BJ (cell line): Measurements from ENCODE around the gene RNF43. TPM values are rescaled to one million over a fixed set of nuclear protein-coding genes. Genes with fewer than 3 reads are reported as not detected.
"Not testable (repeated sequence)": the region's sequence is repeated elsewhere in the genome, so short reads cannot be mapped to it uniquely, and the experiment has no call there.

Experiments
- CTCF ChIA-PET: fragments of 350-600 bp; formaldehyde crosslinking; extraction: SDS; loops from one replicate; lab custom pipeline; 2021; ENCODE audit warnings: antibody characterized with exemption, inconsistent platforms; lab: Yijun Ruan, JAX
- POLR2A ChIA-PET: fragments of 300-600 bp; sonication (Branson Sonifier 250); formaldehyde crosslinking; extraction: SDS; loops from one replicate; lab custom pipeline; 2021; ENCODE audit warnings: antibody characterized with exemption; lab: Charles Lee
- DNase-seq: peaks from one replicate; pipeline ENCODE4 v3.0.0-alpha.2; 2011; ENCODE audit warnings: low read depth
- H3K27me3 ChIP-seq: 2 replicates; pipeline ENCODE4 v1.6.0; 2011; ENCODE audit warnings: low read length; ENCODE audit not compliant: control insufficient read depth, insufficient read depth
- H3K36me3 ChIP-seq: 2 replicates; pipeline ENCODE4 v1.5.1; 2011; ENCODE audit warnings: low read length; ENCODE audit not compliant: control insufficient read depth, insufficient read depth
- H3K4me3 ChIP-seq: 2 replicates; pipeline ENCODE4 v1.5.1; 2011; ENCODE audit warnings: low read depth, mild to moderate bottlenecking, control low read depth, low read length
- CTCF ChIP-seq: IDR thresholded peaks from 2 replicates; pipeline ENCODE4 v1.5.1; 2011; ENCODE audit warnings: low read depth, mild to moderate bottlenecking, control low read depth, inconsistent platforms, low read length, moderate library complexity; ENCODE audit not compliant: insufficient read depth
- polyA plus RNA-seq: library from polyadenylated mRNA; depleted of rRNA; stranded (reverse); fragments of >200 nt; gene quantifications from 2 replicates; pipeline ENCODE4 v1.2.3, GENCODE V29; 2011

RNF43 gene
- polyA plus RNA-seq, 1 experiment = not detected

DNA sequence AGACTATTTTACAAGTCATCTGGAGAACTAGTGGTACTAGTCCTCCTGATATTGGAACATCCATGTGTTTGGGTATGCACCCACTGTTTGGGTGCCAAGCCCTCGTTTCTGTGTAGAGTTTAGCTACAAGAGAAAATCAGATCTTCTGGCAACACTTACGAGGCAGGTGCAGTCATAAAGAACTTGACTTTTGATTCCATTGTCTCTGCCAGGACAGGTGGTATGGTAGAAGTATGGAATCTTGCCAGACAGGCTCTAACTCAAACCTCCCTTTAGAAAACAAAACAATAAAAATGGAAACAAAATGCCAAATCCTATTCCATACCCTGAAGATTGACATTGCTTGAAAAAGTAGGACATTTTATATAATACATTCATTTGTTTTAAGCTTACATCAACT is 16.0 kb downstream of the RNF43 start:
- H3K36me3 ChIP-seq = no peaks in the 10 kb centered on the region
- ChIA-PET POLR2A (no interaction called here), CTCF (no interaction called here)
- H3K27me3 ChIP-seq = peaks cover 4% of the 10 kb centered on the region
- TF ChIP-seq CTCF = no peak
- no peak for DNase-seq
- H3K4me3 ChIP-seq = no peak overlapping the region

GRCh38 chr17:58400826-58401225 is 16.5 kb downstream of the RNF43 start:
- no peak overlapping the region for H3K4me3 ChIP-seq
- no peak for TF ChIP-seq CTCF
- CTCF ChIA-PET = interaction anchor here (1.0 to 1.6 kb wide), 3 partner anchors 16 to 201 kb away, joined by 3 to 9 read pairs (median 6); partner anchors contain the start of gene RNF43
- no peak for DNase-seq
- peaks cover 4% of the 10 kb centered on the region for H3K27me3 ChIP-seq
- H3K36me3 ChIP-seq = no peaks in the 10 kb centered on the region
- POLR2A ChIA-PET = no interaction called here

DNA sequence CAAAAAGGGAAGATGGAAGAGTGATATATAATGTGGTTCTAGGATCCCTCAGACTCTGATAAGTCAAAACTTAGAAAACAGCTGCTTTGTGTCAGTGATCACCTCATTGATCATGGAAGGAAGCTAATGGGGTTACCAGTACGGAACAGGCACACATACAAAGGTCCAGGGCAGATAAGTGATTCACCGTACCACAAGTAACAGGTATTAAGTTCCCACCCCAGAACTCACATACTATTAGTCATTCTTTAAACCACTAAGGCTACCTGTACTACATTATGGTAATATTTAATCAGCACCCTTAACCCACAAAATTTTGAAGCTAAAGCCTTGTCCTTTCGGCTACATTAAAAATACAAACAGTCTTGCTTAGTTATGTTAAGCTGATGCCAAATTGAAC is 17.4 kb downstream of the RNF43 start:
- no peak for TF ChIP-seq CTCF
- no peaks in the 10 kb centered on the region for H3K36me3 ChIP-seq
- POLR2A ChIA-PET = no interaction called here
- CTCF ChIA-PET = interaction anchor here (1.0 to 1.6 kb wide), 4 partner anchors 17 to 200 kb away, joined by 3 to 9 read pairs (median 4); partner anchors contain the start of gene RNF43
- no peak overlapping the region for H3K4me3 ChIP-seq
- peaks cover 4% of the 10 kb centered on the region for H3K27me3 ChIP-seq
- DNase-seq = no peak

GRCh38 chr17:58398574-58399266 is 18.6 kb downstream of the RNF43 start:
- no peak for DNase-seq
- CTCF ChIA-PET = interaction anchor here (1.4 kb wide), 1 partner anchor 28 kb away, joined by 3 read pairs; no protein-coding TSS in a partner anchor
- no peak for TF ChIP-seq CTCF

DNA sequence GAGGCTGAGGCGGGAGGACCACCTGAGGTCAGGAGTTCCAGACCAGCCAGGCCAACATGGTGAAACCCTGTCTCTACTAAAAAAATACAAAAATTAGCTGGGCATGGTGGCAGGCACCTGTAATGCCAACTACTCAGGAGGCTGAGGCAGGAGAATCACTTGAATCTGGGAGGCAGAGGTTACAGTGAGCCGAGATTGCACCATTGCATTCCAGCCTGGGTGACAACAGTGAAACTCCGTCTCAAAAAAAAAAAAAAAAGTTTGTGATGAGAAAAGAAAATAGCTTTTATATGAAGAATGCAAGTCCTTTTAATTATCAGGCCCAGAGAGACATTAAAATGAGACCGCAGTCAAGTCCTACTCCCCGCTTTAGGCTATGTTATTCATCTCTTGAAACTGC is 19.9 kb downstream of the RNF43 start:
- POLR2A ChIA-PET, DNase-seq, H3K36me3 ChIP-seq, H3K27me3 ChIP-seq, H3K4me3 ChIP-seq: not testable (repeated sequence)
- CTCF ChIA-PET = interaction anchor here (1.6 kb wide), 1 partner anchor 20 kb away, joined by 9 read pairs; the partner anchor contains the start of gene RNF43

More at GRCh38 chr17:58398574-58399266, 18.6 kb downstream of the RNF43 start:
- peaks cover 4% of the 10 kb centered on the region for H3K27me3 ChIP-seq
- no peak overlapping the region for H3K4me3 ChIP-seq
- no peaks in the 10 kb centered on the region for H3K36me3 ChIP-seq
- POLR2A ChIA-PET = no interaction called here
